GM19023 (cell line): Measurements from ENCODE around the gene HOXB8.

Source experiments
- ATAC-seq: cut with Tn5 transposase; IDR thresholded peaks from one replicate; pipeline ENCODE4 v1.9.1; 2021; ENCODE audit warnings: mild to moderate bottlenecking, moderate library complexity; ENCODE audit not compliant: unreplicated experiment

HOXB8 gene

GRCh38 chr17:48637323-48638260 is 22.5 kb upstream of the HOXB8 start:
- no peak for ATAC-seq

GRCh38 chr17:48636177-48637018 is 21.3 kb upstream of the HOXB8 start:
- ATAC-seq = no peak

GRCh38 chr17:48634493-48635208 is 19.6 kb upstream of the HOXB8 start:
- no peak for ATAC-seq

GRCh38 chr17:48633266-48633677 is 18.2 kb upstream of the HOXB8 start:
- ATAC-seq = no peak

- ATAC-seq = no peak
These were observed 17.6 kb upstream of the HOXB8 start for GRCh38 chr17:48632579-48633265.

GRCh38 chr17:48631693-48632578 is 16.8 kb upstream of the HOXB8 start:
- no peak for ATAC-seq

GRCh38 chr17:48630925-48631692 is 16.0 kb upstream of the HOXB8 start:
- ATAC-seq = no peak

- no peak for ATAC-seq
These were observed 15.2 kb upstream of the HOXB8 start for GRCh38 chr17:48630009-48630924.

- no peak for ATAC-seq
These were observed 14.3 kb upstream of the HOXB8 start for GRCh38 chr17:48629411-48629759.

- no peak for ATAC-seq
These were observed 13.7 kb upstream of the HOXB8 start for GRCh38 chr17:48628649-48629410.

GRCh38 chr17:48627623-48628521 is 12.8 kb upstream of the HOXB8 start:
- ATAC-seq = no peak

- no peak for ATAC-seq
These were observed 12.1 kb upstream of the HOXB8 start for GRCh38 chr17:48627118-48627597.

- no peak for ATAC-seq
These were observed 11.4 kb upstream of the HOXB8 start, which contains the start of gene HOXB9 for GRCh38 chr17:48626245-48627117. Gene HOXB9, minus strand, starts transcription at chr17:48626358. Its CDS starts 89 bp downstream, at chr17:48626269.

GRCh38 chr17:48625495-48626244 is 10.6 kb upstream of the HOXB8 start:
- no peak for ATAC-seq
